Esophagus muscularis mucosa (tissue), 3 donors: ENCODE measurements around the gene SLC35F4.

Experiments
- CTCF ChIP-seq, 3 experiments: fragments of 200-600 bp in 2 of 3; fragments of 450-650 bp in 1 of 3; sonication (generic) in 2 of 3; IDR thresholded peaks; one replicate each; pipeline ENCODE4 v1.5.1; 2017 to 2019; ENCODE audit warnings: antibody characterized with exemption in 3 of 3, mild to moderate bottlenecking in 2 of 3, moderate library complexity in 1 of 3
- EP300 ChIP-seq: sonication (generic); formaldehyde crosslinking; IDR thresholded peaks from one replicate; pipeline ENCODE4 v1.6.1; 2017; ENCODE audit warnings: antibody characterized with exemption

- TF ChIP-seq EP300, result no peak
- TF ChIP-seq CTCF (IDR thresholded peaks at IDR 0.05), result no peak
Observed at GRCh38 chr14:57820581-57820980, 45.3 kb downstream of the SLC35F4 start.
